NCI-H146 (cell line): ENCODE data around the gene DCTN2.

Source experiments
- DNase-seq: peaks from one replicate; lab custom pipeline; 2025; lab: John Stamatoyannopoulos, UW

DCTN2 gene

DNA sequence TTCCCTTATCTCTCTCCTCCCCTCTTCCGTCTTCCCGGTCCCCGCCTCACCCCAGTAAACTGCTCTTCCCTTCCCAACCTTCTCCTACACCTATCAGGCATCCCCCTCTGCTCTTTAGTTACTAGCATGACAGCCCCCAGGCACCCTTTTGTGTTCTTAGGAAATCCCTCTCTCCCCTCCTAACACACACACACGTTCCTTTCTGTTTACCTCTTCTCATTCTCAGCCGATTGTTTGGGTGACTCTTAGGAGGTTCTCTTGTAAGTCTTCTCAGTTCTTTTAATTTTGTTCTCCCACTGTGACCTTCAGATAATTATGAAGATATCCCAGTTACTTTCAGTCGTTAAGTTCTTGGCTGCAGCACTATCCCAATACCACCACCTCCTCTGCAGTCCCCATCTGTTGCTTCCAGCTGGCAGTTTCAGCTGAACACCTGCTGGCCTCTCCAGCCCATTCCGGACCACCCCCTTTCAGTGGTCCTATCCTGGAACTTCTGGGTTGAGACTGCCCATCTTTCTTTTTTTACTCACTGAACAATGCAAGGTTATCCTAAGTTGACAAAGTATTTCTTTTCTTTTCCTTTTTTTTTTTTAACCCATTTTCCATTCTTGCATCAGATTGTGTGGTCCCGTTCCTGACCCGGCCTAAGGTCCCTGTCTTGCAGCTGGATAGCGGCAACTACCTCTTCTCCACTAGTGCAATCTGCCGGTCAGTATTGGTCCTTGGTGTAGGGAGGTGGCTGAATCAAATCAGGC, 58.4 kb downstream of the DCTN2 start:
- peak; percentile 23 for DNase-seq

DNA sequence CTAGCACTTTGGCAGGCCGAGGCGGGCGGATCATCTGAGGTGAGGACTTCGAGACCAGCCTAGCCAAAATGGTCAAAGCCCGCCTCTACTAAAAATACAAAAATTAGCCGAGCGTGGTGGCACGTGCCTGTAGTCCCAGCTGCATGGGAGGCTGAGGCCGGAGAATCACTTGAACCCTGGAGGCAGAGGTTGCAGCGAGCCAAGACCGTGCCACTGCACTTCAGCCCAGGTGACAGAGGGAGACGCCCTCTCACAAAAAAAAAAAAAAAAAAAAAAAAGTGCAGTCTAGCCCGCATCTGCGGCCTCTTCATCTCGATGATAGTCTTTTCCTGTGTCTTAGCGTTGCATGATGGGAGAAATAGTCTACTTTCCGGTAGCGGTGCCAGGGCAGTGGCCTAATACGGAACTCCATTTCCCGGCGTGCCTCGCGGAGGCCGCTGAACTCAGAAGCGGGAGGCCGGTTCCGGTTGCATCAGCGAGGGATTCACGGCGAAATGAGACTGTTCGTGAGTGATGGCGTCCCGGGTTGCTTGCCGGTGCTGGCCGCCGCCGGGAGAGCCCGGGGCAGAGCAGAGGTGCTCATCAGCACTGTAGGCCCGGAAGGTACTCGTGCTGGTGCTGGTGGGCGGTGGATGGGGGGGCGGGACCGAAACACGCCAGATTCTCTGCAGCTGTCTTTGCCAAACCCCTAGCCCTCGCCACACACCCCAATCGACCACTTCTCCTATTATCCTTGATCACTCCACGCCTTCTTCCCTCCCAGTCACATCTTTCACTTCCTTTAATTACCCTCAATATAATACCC, 59.2 kb downstream of the DCTN2 start, which contains the start of gene MARS1:
MARS1 (plus strand) TSS at position 472 of the 805 bp plus-strand sequence; CDS start at position 495, 23 bp downstream.
- peak; percentile 96 for DNase-seq

DNA sequence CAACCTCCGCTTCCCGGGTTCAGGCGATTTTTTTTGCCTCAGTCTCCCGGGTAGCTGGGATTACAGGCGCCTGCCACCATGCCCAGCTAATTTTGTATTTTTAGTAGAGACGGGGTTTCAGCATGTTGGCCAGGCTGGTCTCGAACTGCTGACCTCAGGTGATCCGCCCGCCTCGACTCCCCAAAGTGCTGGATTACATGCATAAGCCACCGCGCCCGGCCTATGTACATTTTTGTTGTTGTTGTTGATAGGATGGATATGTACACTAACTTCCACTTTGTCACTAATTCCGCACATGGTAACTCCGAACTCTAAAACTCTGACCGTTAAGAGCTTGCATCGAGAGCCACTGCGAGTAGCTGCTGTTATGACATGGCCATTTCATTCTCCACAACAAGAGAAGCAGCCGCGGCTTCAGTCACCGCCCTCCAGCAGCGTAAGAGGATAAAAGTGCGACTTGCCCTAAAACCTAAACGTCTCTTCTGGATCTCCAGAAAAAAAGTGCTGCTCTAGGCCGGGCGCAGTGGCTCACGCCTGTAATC, 59.9 kb downstream of the DCTN2 start:
- no peak for DNase-seq

DNA sequence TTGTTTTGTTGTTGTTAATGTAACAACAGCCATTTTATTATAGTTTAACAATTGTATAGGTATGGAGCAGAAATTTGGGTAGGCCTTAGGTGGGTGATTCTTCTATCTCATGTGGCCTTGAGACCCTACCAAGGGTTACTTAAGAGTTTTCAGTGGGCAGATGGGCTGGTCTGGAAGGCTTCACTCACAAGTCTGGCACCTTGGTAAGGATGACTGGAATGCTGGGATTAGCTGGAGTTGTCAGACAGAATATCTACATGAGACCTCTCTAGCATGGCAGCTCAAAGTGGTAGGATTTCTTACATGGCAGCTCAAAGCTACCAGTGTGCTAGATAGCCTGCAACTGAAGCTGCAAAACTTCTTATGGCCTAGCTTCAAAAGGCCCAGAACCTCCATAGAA, 61.3 kb downstream of the DCTN2 start:
- no peak for DNase-seq

DNA sequence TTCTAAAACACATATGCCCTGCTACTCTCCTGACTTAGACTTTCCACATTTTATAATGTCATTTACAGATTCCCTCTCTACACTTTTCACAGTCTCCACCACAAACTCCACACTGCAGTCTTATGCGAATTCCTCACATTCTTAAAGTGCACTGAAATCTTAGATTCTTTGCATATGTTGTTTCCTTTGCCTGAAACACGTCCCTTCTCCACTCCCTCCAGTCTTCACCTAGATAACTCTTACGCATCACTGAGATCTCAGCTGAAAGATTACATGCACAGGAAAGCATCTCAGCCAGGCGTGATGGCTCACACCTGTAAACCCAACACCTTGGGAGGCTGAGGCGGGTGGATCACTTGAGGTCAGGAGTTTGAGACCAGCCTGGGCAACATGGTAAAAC, 63.5 kb downstream of the DCTN2 start:
- no peak for DNase-seq

GRCh38 chr12:57481671-57482070, 65.3 kb downstream of the DCTN2 start:
- no peak for DNase-seq
